Keratinocyte (primary cell): ENCODE data around the gene MAPRE2. TPM values are rescaled to one million over a fixed set of nuclear protein-coding genes. Genes with fewer than 3 reads are reported as not detected.

Experiments used
- DNase-seq: peaks from one replicate; pipeline ENCODE4 v3.0.0-alpha.2; 2011; ENCODE audit warnings: low read depth, missing footprints, low spot score
- FAIRE-seq: peaks from 2 replicates; lab custom pipeline; 2011; peaks lifted over from hg19 to GRCh38; lab: Jason Lieb, UNC
- H2AFZ ChIP-seq: 2 replicates; pipeline ENCODE4 v1.6.0; 2012; ENCODE audit warnings: low read length, control low read depth, inconsistent platforms; ENCODE audit not compliant: control insufficient read depth
- H3K27ac ChIP-seq: 2 replicates; pipeline ENCODE4 v1.5.1; 2011; ENCODE audit warnings: low read length; ENCODE audit not compliant: control insufficient read depth, insufficient read depth
- H3K27me3 ChIP-seq: 3 replicates; pipeline ENCODE4 v1.6.0; 2011; ENCODE audit warnings: low read length; ENCODE audit not compliant: control insufficient read depth, insufficient read depth; ENCODE audit errors: extremely low read depth
- H3K36me3 ChIP-seq, 2 experiments: 2 replicates in 1 of 2; 3 replicates in 1 of 2; pipeline ENCODE4 v1.5.1; 2011; ENCODE audit warnings: low read length in 2 of 2, mild to moderate bottlenecking in 1 of 2; ENCODE audit not compliant: control insufficient read depth in 2 of 2, insufficient read depth in 2 of 2; ENCODE audit errors: extremely low read depth in 1 of 2
- H3K4me1 ChIP-seq: 3 replicates; pipeline ENCODE4 v1.5.1; 2011; ENCODE audit warnings: low read length; ENCODE audit not compliant: control insufficient read depth, insufficient read depth; ENCODE audit errors: extremely low read depth
- H3K4me2 ChIP-seq: 3 replicates; pipeline ENCODE4 v1.6.0; 2011; ENCODE audit warnings: low read depth, low read length; ENCODE audit not compliant: control insufficient read depth, insufficient read depth; ENCODE audit errors: extremely low read depth
- H3K4me3 ChIP-seq, 3 experiments: fragments of 200-600 bp in 1 of 3; sonication (generic) in 1 of 3; 2 replicates in 2 of 3; 3 replicates in 1 of 3; pipeline ENCODE4 v1.5.1; 2011 to 2016; ENCODE audit warnings: low read length in 3 of 3, mild to moderate bottlenecking in 3 of 3, control low read depth in 2 of 3, inconsistent platforms in 1 of 3, low read depth in 1 of 3, mixed read lengths in 1 of 3, mixed run types in 1 of 3, moderate library complexity in 1 of 3; ENCODE audit not compliant: control insufficient read depth in 2 of 3, insufficient read depth in 2 of 3; ENCODE audit errors: extremely low read depth in 1 of 3
- H3K79me2 ChIP-seq: 2 replicates; pipeline ENCODE4 v1.6.0; 2012; ENCODE audit warnings: low read length; ENCODE audit not compliant: control insufficient read depth, insufficient read depth
- H3K9ac ChIP-seq: 3 replicates; pipeline ENCODE4 v1.6.0; 2011; ENCODE audit warnings: low read length; ENCODE audit not compliant: control insufficient read depth, insufficient read depth; ENCODE audit errors: extremely low read depth
- H3K9me1 ChIP-seq: 3 replicates; pipeline ENCODE4 v1.6.0; 2011; ENCODE audit warnings: low read length; ENCODE audit not compliant: control insufficient read depth, insufficient read depth; ENCODE audit errors: extremely low read depth
- H3K9me3 ChIP-seq: 2 replicates; pipeline ENCODE4 v1.5.1; 2012; ENCODE audit warnings: low read depth, low read length; ENCODE audit not compliant: control insufficient read depth
- H4K20me1 ChIP-seq: 3 replicates; pipeline ENCODE4 v1.6.0; 2011; ENCODE audit warnings: low read length; ENCODE audit not compliant: control insufficient read depth, insufficient read depth; ENCODE audit errors: extremely low read depth
- EZH2 ChIP-seq: IDR thresholded peaks from one replicate; pipeline ENCODE4 v1.6.1; 2012; ENCODE audit warnings: inconsistent platforms, mild to moderate bottlenecking, low read length, moderate library complexity
- dilution Hi-C: fragments of 300-500 bp; cut with MboI; formaldehyde crosslinking; loops from one replicate; pipeline ENCODE4 v1.7.0; 2020; ENCODE audit warnings: low sequenced_read_pairs; ENCODE audit not compliant: extremely low pct_ligation_motif_present
- polyA plus RNA-seq, 5 experiments: library from polyadenylated mRNA; depleted of rRNA in 3 of 5; stranded (reverse) in 3 of 5; stranded (forward) in 1 of 5; unstranded in 1 of 5; fragments of >200 nt; gene quantifications; 1 replicate in 1 of 5; 2 replicates in 3 of 5; 3 replicates in 1 of 5; pipeline versions ENCODE4 v1.2.1 to v1.2.3, GENCODE V29; 2011 to 2012; ENCODE audit warnings: missing spikeins in 2 of 5, low read depth in 1 of 5, low replicate concordance in 1 of 5
- TF ChIP-seq, protein P1 (sequence below), 3 experiments: IDR thresholded peaks in 1 of 3; conservative IDR thresholded peaks in 1 of 3; optimal IDR thresholded peaks in 1 of 3; 2 replicates in 2 of 3; 3 replicates in 1 of 3; pipeline versions ENCODE3 to v1.5.1; 2011; ENCODE audit warnings: low read length in 3 of 3, mild to moderate bottlenecking in 3 of 3, moderate library complexity in 2 of 3, control low read depth in 1 of 3, inconsistent platforms in 1 of 3; ENCODE audit not compliant: insufficient read depth in 2 of 3; ENCODE audit errors: extremely low read depth in 1 of 3

Gene MAPRE2
- polyA plus RNA-seq, 1 donor (not counting 4 experiments of a cell fraction or from before 2014, with no cell fraction given), result 14.2 TPM

- Histone ChIP-seq H3K9me3 (no peaks in the 10 kb centered on the region), H4K20me1 (no peaks in the 10 kb centered on the region), H3K36me3 (no peaks in the 10 kb centered on the region), H3K27ac (no peak overlapping the region), H3K4me1 (no peaks in the 10 kb centered on the region), H3K79me2 (no peaks in the 10 kb centered on the region), H3K9me1 (no peaks in the 10 kb centered on the region), H3K27me3 (no peaks in the 10 kb centered on the region), H3K9ac (no peak overlapping the region), H3K4me3 (no peak overlapping the region), H3K4me2 (no peak overlapping the region), H2AFZ (no peak overlapping the region)
- DNase-seq, result no peak
- FAIRE-seq, result no peak
- TF ChIP-seq, protein P1, sequence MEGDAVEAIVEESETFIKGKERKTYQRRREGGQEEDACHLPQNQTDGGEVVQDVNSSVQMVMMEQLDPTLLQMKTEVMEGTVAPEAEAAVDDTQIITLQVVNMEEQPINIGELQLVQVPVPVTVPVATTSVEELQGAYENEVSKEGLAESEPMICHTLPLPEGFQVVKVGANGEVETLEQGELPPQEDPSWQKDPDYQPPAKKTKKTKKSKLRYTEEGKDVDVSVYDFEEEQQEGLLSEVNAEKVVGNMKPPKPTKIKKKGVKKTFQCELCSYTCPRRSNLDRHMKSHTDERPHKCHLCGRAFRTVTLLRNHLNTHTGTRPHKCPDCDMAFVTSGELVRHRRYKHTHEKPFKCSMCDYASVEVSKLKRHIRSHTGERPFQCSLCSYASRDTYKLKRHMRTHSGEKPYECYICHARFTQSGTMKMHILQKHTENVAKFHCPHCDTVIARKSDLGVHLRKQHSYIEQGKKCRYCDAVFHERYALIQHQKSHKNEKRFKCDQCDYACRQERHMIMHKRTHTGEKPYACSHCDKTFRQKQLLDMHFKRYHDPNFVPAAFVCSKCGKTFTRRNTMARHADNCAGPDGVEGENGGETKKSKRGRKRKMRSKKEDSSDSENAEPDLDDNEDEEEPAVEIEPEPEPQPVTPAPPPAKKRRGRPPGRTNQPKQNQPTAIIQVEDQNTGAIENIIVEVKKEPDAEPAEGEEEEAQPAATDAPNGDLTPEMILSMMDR (optimal IDR thresholded peaks at IDR 0.05 in 1 of 3, IDR thresholded peaks at IDR 0.05 in 1 of 3, conservative IDR thresholded peaks at IDR 0.05 in 1 of 3; ENCODE audit: extremely low read depth in 1 of 3, insufficient read depth in 2 of 3, low read length in 3 of 3), result no peak
- dilution Hi-C loops, result no loop called here
Measured at GRCh38 chr18:35027206-35027605, 14.0 kb upstream of the MAPRE2 start.

- TF ChIP-seq, protein P1 (optimal IDR thresholded peaks at IDR 0.05 in 1 of 3, IDR thresholded peaks at IDR 0.05 in 1 of 3, conservative IDR thresholded peaks at IDR 0.05 in 1 of 3; ENCODE audit: extremely low read depth in 1 of 3, insufficient read depth in 2 of 3, low read length in 3 of 3), result no peak
- no peak for TF ChIP-seq EZH2
- Histone ChIP-seq H3K4me2 (no peak overlapping the region), H3K4me3 (no peak overlapping the region), H3K4me1 (no peaks in the 10 kb centered on the region), H3K9ac (no peak overlapping the region), H3K36me3 (no peaks in the 10 kb centered on the region), H3K79me2 (no peaks in the 10 kb centered on the region), H3K27ac (no peak overlapping the region), H3K9me3 (no peaks in the 10 kb centered on the region), H3K9me1 (no peaks in the 10 kb centered on the region), H4K20me1 (no peaks in the 10 kb centered on the region), H3K27me3 (no peaks in the 10 kb centered on the region), H2AFZ (no peak overlapping the region)
- dilution Hi-C loops, result no loop called here
- no peak for DNase-seq
- no peak for FAIRE-seq
Measured at GRCh38 chr18:35028536-35028935, 12.7 kb upstream of the MAPRE2 start.
